NCI-H2081 (cell line): ENCODE results near the gene ZBTB16.
A peak's percentile ranks its signal among the peaks of the same experiment; 100 is the strongest.

Source experiments
- DNase-seq, 2 experiments: peaks; one replicate each; lab custom pipeline; 2025; lab: John Stamatoyannopoulos, UW

The ZBTB16 gene

DNA sequence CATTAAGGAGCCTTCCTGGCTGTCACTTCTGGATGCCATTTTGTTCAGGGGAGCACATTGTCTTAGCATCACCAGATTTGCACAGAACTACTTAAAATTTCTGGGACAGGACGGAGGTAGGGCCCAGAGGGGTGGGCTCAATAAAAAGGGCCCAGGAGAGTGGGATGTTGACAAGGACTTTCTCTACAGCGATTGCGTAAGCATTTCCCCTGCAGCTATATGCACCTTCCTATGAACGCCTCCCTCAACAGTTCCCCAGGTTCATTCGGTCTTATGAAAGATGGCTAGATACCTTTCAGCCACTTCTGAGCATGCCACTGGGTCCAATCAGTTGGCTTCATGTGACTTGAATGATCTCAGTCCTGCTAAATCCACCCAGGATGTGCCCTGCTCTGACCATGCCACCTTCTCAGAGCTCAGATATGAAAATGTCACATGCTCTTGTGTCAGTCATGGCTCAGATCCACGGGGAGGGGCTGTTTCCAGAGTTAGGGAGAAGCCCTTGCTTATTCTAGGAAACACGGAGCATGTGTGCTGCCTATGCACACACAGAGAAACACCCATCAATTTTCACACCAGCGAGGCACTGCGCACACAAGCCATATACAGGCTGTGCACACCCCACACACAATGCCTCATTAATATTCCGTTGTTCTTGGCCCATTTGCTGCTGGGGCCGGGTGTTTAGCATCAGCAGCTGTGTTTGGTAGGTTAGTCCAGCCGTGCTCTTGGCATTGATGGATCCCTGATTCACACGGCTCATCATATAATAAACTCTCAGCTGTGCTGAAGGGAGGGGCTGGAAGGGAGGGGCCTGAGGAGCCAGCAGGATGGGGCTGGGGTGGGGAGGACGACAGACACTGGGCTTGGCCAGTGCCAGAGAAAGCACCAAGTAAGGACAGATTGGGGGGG lies 184.2 kb downstream of the ZBTB16 start:
- peak; percentile 78 to 93 for DNase-seq

DNA sequence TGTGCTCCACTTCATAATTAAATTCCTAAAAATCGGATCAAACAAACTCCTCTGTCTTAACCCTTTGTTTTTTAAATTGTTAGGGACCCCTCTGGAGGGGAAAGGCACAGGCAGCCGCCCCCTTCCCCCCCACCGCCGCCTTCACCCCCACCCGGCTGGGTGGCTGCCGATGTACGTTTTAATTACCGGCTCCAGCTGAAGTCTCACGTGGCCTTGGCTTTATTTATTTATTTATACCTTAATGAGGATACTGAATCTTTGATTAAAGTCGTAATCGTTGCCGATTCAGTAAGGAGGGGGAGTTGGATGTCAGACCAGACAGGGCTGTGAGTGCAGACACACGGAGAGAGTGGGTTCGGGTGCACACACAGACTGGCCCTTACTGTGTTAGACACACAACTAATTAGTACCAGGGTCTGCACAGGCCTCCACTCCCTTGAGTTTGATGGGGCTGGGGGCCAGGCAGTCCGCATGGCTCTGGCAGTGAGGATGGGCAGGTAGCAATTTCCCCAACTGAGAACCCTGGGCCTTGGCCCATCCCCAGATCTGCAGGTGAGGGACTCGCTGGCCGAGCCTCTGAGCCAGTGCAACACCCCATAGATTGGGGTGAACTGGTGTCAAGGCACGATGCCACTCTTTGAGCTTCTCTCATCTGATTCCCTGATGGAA lies 185.3 kb downstream of the ZBTB16 start:
- DNase-seq = no peak

DNA sequence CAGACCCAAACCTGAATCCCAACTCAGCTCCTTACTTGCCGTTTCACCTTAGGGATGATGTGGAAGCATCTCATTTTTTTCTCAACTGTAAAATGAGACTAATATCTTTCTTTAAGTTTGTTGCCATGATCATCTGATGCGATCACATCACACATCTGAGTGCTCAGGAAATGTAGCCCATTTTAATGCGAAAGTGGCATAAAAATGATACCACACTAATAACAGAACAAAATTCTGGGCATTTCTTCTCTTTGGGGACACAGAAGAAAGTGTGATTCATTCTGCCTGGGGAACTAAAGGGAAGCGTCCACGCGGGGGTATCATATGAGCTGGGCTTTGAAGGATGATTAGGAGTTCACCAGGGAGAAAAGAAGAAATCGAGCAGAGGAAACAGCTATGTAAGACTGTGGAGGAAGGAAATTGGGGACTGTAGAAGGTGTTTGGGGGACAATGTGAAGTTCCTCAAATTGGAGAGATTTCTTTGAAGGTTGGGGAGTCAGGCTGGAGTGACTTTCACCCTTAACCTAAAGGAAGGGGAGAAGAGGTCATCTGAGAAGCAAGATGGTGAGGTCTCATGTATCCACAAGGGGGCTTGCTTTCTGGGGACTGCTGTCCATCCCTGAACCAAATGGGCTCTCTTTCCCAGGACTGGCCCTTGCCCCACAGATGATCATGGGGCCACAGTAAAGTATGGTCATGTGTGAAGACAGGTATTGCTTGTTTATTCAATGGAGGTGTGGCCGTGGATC lies 187.0 kb downstream of the ZBTB16 start:
- DNase-seq = no peak

DNA sequence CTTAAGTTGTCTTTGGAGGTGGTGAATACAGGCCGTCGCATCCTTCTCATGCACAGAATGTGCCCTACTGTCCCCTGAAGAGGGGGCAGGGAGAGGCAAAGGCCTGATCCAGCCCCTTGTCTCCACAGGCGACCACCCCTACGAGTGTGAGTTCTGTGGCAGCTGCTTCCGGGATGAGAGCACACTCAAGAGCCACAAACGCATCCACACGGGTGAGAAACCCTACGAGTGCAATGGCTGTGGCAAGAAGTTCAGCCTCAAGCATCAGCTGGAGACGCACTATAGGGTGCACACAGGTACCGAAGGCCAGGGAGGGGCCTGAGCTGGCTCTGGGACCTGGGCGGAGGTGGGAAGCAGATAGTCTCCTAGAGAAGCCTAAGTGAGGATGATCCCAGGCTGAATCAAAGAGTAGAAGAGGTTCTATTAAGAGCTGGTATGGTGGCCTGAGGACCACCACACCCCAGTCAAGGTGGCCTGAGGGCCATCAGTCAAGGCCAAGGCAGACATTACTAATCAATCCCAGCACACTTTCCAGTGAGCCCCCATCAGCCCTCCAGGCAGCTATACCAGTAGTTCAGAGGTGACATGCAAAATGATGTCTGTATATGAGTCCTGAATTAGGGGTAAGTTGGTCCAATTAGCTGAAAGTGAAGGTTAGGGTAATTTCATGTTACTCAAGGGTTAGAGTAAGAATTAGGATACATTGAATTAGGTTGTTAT lies 187.7 kb downstream of the ZBTB16 start:
- DNase-seq = no peak

DNA sequence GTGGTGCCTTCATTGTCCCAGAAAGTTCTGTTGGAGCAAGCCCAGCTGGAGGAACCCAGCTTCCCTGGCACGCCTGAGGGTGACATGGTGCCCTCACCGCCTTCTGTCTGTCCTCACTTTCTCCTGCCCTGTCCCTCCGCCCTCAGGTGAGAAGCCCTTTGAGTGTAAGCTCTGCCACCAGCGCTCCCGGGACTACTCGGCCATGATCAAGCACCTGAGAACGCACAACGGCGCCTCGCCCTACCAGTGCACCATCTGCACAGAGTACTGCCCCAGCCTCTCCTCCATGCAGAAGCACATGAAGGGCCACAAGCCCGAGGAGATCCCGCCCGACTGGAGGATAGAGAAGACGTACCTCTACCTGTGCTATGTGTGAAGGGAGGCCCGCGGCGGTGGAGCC lies 190.7 kb downstream of the ZBTB16 start:
- no peak for DNase-seq

DNA sequence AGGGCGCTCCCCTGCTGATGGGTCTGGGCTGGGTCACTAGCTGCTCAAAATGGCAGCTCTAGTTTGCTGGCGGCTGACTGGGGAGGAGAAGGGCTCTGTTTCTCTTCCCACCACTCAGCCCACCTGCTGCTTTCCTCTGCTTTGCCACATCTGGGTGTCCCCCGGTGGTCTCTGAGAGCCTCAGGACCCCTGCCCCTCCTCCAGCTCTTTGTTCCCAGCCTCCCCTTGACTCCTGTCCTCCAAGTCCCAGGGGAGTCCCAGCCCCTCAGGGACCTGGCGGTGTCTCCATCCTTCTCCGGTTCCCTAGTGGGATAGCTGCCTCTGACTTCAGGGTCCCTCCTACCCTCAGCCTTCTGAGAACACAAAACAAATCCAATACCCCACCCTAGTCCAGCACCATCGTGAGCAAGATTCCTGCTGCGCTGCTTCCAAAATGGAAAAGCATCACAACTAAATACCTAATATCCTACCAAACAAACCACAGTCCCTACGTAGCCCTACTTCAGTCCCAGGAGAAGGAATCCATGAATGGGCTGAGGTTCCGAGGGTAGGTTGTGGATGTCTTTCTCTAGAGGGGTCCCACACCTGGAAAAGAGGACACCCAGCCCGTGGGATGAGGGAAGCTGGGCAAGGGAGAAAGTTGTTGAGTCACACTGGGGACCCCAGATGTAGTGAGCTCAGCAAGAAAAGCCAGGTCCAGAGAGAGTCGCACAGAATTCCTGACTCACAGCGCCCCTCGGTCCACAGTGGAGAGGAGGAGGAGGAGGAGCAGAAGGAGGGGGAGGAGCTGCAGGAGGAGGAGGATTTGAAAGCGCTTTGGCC lies 191.7 kb downstream of the ZBTB16 start:
- no peak for DNase-seq

DNA sequence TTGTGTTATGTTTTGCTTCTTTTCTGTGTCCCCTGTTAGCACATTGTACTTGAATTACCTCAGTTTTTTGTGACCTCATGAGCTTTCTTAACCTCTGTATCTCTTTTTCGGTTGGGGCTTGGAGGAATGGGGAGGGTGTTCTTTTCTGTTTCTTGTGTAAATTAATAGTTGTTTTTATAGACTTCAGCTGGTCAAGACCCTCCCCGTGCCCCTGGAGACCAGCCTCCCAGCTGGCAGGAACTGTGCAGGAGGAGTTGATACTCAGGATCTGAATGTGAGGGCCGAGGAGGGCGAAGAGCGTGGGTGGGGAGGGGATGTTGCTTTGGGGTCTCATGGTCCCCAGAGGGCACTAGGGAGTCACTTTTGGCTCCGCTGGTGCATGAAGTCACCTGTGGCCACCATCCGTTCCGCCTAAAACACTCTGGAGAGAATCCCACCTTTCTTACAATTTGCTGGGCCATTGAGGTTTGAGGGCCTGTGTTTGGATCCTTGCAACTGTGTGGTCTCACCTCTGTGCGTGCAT lies 192.4 kb downstream of the ZBTB16 start:
- DNase-seq = no peak

DNA sequence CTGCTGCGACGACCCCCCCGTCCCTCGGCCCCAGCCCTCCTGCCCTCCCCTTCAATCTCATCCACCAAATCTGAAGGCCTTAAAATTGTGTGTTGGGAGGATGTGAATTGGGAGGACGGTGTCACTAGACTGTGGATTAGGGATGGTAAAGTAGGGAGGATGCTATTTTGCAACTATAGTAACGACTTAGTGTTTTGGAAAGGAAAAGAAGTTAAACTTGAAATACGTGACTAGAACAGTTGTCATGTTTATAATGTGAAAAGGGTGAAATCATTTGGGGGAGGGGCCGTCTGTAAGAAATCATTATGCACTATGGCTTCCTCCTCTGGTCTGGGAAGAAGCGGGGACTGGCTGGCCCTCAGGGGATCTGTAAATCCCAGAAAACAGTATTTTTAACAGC lies 193.3 kb downstream of the ZBTB16 start:
- no peak for DNase-seq

DNA sequence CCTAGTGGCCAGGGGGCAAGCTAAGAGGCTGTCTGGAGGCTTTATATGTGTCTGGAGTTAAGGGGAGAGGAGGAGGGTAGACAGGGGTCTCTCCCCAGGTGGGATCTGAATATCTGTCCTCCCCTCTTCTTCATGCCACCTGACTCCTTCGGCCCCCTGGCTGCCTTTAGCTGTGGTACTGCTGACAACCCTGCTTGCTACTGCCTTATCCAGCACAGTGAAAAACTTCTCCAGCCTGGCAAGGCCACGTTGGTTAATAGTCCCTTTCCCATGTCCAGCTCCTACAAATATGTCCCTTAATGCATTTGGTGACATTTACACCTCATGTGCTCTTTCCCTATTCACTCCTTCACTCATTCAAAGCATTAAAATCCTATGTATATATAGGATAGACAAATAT lies 194.3 kb downstream of the ZBTB16 start:
- no peak for DNase-seq

DNA sequence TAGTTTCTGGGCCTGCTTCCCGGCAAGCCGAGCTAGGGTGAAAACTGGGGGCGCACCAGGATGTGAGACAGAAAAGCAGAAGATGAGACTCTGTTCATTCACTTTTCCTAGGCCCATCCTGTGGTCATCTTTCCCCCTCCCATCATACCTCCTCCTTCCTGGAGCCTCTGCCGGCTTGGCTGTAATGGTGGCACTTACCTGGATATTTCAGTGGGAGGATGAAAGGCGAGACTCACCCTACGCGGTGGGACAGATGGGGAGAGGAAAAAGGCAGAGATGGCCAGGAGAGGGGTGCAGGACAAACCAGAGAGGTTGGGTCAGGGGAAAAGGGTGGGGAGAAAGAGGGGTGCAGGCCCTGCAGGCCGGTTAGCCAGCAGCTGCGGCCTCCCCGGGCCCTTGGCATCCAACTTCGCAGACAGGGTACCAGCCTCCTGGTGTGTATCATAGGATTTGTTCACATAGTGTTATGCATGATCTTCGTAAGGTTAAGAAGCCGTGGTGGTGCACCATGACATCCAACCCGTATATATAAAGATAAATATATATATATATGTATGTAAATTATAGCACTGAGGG lies 195.1 kb downstream of the ZBTB16 start:
- DNase-seq = no peak

DNA sequence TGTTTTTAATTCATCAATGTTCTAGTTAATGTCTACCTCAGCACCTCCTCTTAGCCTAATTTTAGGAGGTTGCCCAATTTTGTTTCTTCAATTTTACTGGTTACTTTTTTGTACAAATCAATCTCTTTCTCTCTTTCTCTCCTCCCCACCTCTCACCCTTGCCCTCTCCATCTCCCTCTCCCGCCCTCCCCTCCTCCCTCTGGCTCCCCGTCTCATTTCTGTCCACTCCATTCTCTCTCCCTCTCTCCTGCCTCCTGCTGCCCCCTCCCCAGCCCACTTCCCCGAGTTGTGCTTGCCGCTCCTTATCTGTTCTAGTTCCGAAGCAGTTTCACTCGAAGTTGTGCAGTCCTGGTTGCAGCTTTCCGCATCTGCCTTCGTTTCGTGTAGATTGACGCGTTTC lies 195.8 kb downstream of the ZBTB16 start:
- no peak for DNase-seq

DNA sequence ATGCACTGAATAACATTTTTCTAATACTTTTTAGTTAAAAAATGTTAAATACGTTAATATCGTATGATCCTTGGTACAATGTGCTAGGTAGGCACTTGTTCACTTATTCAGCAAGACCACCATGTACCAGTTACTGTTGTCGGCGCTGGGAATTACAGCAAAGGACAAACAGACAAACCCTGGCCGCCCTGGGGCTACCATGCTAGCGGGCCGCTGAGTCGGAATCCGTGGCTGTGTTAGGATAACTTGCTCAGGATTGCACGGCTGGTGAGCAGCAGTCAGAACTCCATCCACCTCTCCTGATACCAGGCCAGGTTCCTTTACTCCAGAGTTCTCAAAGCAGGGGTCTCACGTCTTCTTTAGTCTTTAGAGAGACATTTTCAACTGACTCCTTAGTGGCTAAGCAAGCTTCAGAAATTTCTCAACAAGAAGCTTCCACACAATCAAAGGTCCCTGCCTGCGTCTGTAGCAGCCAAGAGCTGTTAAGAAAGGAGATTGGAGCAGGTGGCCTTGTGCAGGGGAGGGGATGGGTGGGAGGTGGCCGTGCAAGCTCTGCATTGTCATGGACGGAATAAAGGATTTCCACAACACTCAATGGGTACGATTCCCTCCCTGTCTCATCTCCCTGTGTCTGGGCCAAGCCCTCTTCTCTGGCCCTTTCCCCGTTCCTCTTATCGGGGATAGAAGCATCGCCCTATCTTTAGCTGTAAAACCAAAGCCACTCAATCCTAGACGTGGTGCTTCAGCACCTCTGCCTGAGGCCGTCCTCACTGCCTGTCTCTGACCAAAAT lies 196.9 kb downstream of the ZBTB16 start:
- DNase-seq = no peak

DNA sequence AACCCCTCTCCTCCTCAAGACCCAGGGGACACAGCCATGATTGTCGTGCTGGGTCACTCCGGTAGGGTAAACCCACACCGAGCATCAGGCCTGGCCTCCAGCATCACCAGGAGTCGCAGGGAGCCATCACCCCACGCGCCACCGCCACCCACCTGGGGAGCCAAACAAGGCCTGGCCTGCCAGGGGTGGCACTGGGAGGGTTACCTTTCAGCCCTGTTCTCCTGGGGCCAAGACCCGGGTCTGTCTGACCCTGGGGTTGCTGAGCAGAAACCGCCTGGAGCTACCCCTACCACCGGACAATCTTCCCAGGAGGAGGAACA lies 197.4 kb downstream of the ZBTB16 start:
- DNase-seq = no peak

DNA sequence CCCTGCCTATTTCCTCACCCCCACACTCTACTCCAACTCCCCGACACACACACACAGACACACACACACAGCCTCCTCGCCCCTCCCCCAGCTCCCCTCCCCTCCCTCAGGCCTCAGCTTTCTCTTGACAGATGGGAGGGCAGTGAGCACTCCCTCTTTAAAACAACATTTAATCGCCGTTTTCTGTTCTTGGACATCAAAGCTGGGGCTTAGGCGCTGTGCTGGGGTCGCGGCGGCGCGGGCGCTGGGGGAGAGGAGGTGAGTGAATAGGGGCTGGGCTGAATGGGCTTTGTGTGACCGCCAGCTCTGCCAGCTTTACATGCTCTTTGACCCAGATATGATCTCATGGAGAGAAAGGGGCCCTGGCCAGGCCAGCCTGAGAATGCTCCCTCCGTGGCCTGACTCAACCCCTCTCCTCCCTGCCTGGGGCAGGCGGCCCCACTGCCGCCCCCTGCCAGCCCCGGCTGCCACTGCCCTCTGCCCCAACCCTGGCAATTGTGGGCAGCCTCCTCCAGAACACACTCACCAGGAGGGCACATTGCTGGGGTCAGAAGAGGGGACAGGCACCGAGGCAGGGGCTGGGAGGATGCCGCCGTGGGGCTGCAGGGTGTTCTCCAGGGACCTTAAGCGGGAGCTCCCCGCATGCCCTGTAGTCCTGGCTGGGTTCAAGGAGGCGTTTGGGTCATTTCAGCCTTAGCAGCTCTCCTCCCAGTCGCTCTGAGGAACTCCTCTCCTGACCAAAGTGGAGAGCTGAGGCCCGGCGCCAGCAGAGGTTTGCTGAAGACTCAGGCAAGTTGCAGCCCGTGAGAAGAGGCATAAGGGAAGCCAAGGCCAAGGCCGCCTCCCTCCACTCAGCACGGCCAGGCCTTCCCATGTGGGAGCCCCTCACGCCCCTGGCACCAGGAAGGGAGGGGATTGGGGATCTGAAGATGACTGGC lies 198.4 kb downstream of the ZBTB16 start:
- DNase-seq = no peak

DNA sequence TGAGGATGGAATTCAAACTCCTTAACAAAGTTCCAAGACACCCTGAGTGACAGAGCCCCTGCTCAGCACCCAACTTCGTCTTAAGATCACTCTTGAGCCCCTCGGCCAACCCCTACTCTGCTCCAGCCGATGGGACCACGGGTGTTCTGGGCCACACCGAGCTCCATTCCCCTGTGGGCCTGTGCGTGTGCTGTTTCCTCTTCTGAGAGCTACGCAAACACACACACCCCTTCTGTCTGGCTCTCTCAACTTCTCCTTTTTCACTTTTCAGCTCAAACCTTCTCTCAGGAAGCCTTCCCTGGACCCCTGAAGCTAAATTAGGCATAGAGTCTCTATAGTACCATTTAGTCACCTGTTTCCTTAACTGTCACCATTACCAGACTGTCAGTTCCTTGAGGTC lies 199.2 kb downstream of the ZBTB16 start:
- no peak for DNase-seq

DNA sequence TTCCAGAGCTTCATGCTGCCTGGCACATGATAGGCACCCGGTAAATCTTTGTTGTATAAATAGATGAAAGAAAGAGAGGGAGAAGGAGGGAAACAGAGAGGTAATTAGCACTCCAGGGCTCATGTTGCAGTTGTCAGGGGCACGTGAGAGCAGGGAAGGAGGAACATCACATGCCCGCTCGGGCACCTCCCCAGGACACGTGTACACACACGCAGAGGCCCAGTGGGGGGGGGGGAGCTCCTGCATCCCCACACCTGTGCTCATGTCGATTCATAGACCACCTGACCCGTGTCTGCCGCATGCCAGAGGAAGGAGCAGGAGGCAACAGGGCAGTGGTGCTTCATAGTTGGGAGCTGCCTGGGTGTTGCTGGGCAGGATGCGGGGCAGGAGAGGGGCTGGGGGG lies 199.6 kb downstream of the ZBTB16 start:
- peak; percentile 52 to 66 for DNase-seq

DNA sequence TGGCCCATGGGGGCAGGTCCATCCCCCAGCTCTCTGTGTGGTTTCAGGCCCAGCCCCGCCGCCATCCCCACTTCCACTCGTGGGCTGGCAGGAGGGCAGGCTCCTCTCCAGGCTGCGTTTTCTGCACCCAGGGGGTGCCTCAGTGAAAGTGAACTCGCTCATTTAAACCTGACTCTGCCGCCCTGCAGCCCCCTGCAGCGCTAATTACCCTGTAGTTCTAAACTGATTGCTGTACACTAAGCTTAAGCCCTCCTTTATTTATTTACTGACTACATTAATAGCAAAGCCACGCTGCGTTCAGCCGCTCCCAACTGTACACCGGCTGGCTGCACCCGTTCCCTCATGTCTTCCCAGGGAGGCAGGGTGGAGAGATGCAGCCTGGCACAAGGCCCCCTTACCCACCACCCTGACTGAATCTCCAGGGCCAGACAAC lies 200.1 kb downstream of the ZBTB16 start:
- peak; percentile 92 to 97 for DNase-seq

DNA sequence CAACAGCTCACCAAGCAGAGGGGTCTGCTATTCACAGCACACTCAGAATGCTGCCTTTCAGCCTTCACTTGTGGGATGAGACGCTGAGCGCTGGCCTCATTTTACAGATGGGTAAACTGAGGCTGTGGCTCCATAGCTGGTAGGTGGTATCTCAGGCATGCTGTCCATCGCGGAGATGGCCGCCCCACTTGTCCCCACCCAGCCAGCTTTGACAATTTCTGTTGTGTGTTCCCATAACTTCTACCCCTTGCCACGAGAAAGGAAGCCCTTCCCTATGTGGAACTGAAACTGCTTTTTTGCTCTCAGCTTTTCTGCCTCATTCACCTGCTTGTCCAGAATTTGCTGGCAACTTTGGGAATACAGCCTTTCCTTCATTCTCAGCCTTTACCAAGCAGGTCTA lies 200.6 kb downstream of the ZBTB16 start:
- no peak for DNase-seq

DNA sequence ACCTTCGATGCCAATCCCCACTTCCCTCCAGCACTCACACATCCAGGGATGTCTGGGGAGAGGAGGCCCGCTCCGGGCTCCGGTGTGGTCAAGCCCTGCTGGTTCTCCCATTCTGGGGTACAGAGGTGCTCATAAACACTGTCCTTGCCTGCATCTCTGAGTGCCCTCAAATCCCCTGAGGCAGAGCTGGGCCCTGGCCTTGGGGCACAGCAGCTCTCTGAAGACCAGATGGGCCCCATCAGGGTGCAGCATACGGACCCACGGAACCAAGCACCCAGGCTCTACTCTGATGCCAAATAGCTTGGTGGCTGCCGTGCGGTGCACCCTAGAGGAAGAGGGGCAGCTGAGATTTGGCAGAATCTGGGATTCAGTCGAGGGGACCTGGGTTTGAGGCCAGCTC lies 201.0 kb downstream of the ZBTB16 start:
- DNase-seq = no peak
